ENCODE data around the gene MAGI3. TPM values are rescaled to one million over a fixed set of nuclear protein-coding genes. Genes with fewer than 3 reads are reported as not detected.

The MAGI3 gene
- total and polyA plus RNA-seq, 4 donors = 3.0 to 28.8 (median 7.5) TPM

DNA sequence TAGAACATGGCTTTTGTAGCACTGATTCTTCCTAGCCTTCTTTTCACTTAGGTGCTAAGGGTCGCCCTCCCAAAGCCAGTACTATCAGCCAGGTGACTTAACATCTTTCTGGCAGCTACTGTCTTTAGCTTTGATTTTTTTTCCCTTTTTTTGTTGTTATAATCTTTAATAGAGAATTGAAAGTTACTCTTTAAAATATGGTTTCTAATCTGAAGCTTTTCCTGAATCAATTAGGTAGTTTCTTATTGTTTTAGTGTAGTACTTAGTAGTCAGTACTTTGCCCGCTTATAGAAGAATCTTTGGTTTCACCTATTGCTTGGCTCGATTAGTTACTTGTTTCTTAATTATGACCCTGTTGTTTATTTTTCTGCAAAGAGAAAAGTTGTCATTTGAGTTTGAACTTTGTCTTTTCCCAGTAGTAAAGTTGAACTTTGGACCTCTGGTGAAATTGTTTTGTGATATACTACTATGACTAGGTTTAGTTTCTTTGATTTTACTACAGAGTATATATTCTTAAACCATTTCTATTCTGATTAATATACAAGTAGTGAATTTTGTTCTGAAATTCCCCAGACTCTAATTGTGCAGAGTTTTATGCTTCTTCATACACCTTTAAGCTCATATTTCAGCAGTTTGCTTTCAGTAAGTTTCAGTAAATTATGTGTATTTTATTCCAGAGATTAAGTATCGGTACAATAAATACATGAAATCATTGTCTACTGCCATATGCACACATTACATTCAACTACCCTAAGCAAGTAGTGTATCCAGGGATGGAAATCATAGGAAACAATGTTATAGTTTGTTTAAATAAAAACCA, 3.9 kb downstream of the MAGI3 start:
- peaks cover 1 to 43% (median 25%) of the 10 kb centered on the region in 4 donors for H3K4me1 ChIP-seq (ENCODE audit: control insufficient read depth in 4 of 4, insufficient read depth in 4 of 4, low read length in 3 of 4)
- H3K27me3 ChIP-seq (ENCODE audit: control insufficient read depth in 4 of 4, insufficient read depth in 4 of 4, low read length in 3 of 4) = no peaks in the 10 kb centered on the region
- no peak for DNase-seq (ENCODE audit: low spot score)
- H3K27ac ChIP-seq (ENCODE audit: low read depth in 1 of 2, low read length in 2 of 2) = peak overlapping the region; percentile 80
- TF ChIP-seq JUND (IDR thresholded peaks at IDR 0.05) (peak; percentile 38 to 43), NR2F2 (IDR thresholded peaks at IDR 0.05) (no peak), ATF3 (IDR thresholded peaks at IDR 0.05) (no peak), TAF1 (conservative IDR thresholded peaks at IDR 0.05) (peak; percentile 25), EGR1 (IDR thresholded peaks at IDR 0.05; ENCODE audit: low read depth in 2 of 2) (no peak), HNF4G (IDR thresholded peaks at IDR 0.05) (peak; percentile 85), YY1 (IDR thresholded peaks at IDR 0.05) (peak; percentile 37), SP1 (IDR thresholded peaks at IDR 0.05) (peak; percentile 73), GABPA (IDR thresholded peaks at IDR 0.05 in 1 of 2, conservative IDR thresholded peaks at IDR 0.05 in 1 of 2) (no peak), RAD21 (IDR thresholded peaks at IDR 0.05) (peak; percentile 18 to 29), HNF4A (conservative IDR thresholded peaks at IDR 0.05) (peak; percentile 97 to 98), FOXA1 (IDR thresholded peaks at IDR 0.05) (no peak), RXRA (IDR thresholded peaks at IDR 0.05) (peak; percentile 51 to 54), FOXA2 (IDR thresholded peaks at IDR 0.05) (no peak)
- TF ChIP-seq, protein P1, sequence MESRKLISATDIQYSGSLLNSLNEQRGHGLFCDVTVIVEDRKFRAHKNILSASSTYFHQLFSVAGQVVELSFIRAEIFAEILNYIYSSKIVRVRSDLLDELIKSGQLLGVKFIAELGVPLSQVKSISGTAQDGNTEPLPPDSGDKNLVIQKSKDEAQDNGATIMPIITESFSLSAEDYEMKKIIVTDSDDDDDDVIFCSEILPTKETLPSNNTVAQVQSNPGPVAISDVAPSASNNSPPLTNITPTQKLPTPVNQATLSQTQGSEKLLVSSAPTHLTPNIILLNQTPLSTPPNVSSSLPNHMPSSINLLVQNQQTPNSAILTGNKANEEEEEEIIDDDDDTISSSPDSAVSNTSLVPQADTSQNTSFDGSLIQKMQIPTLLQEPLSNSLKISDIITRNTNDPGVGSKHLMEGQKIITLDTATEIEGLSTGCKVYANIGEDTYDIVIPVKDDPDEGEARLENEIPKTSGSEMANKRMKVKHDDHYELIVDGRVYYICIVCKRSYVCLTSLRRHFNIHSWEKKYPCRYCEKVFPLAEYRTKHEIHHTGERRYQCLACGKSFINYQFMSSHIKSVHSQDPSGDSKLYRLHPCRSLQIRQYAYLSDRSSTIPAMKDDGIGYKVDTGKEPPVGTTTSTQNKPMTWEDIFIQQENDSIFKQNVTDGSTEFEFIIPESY (IDR thresholded peaks at IDR 0.05) = peak; percentile 39
- TF ChIP-seq, protein P2, sequence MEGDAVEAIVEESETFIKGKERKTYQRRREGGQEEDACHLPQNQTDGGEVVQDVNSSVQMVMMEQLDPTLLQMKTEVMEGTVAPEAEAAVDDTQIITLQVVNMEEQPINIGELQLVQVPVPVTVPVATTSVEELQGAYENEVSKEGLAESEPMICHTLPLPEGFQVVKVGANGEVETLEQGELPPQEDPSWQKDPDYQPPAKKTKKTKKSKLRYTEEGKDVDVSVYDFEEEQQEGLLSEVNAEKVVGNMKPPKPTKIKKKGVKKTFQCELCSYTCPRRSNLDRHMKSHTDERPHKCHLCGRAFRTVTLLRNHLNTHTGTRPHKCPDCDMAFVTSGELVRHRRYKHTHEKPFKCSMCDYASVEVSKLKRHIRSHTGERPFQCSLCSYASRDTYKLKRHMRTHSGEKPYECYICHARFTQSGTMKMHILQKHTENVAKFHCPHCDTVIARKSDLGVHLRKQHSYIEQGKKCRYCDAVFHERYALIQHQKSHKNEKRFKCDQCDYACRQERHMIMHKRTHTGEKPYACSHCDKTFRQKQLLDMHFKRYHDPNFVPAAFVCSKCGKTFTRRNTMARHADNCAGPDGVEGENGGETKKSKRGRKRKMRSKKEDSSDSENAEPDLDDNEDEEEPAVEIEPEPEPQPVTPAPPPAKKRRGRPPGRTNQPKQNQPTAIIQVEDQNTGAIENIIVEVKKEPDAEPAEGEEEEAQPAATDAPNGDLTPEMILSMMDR (IDR thresholded peaks at IDR 0.05; ENCODE audit: low read depth, low read length, missing input control) = no peak
- TF ChIP-seq, protein P3, sequence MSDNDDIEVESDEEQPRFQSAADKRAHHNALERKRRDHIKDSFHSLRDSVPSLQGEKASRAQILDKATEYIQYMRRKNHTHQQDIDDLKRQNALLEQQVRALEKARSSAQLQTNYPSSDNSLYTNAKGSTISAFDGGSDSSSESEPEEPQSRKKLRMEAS (IDR thresholded peaks at IDR 0.05) = no peak
- TF ChIP-seq, protein P4, sequence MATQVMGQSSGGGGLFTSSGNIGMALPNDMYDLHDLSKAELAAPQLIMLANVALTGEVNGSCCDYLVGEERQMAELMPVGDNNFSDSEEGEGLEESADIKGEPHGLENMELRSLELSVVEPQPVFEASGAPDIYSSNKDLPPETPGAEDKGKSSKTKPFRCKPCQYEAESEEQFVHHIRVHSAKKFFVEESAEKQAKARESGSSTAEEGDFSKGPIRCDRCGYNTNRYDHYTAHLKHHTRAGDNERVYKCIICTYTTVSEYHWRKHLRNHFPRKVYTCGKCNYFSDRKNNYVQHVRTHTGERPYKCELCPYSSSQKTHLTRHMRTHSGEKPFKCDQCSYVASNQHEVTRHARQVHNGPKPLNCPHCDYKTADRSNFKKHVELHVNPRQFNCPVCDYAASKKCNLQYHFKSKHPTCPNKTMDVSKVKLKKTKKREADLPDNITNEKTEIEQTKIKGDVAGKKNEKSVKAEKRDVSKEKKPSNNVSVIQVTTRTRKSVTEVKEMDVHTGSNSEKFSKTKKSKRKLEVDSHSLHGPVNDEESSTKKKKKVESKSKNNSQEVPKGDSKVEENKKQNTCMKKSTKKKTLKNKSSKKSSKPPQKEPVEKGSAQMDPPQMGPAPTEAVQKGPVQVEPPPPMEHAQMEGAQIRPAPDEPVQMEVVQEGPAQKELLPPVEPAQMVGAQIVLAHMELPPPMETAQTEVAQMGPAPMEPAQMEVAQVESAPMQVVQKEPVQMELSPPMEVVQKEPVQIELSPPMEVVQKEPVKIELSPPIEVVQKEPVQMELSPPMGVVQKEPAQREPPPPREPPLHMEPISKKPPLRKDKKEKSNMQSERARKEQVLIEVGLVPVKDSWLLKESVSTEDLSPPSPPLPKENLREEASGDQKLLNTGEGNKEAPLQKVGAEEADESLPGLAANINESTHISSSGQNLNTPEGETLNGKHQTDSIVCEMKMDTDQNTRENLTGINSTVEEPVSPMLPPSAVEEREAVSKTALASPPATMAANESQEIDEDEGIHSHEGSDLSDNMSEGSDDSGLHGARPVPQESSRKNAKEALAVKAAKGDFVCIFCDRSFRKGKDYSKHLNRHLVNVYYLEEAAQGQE (IDR thresholded peaks at IDR 0.05) = no peak
- 28% methylated on average over 4 of the region's 4 CpGs for WGBS
- H3K4me3 ChIP-seq (ENCODE audit: low read depth in 1 of 3, low read length in 3 of 3) = peak overlapping the region; percentile 31 to 75 (median 45)
- H3K36me3 ChIP-seq (ENCODE audit: control insufficient read depth in 4 of 4, insufficient read depth in 3 of 4, low read depth in 1 of 4, low read length in 3 of 4) = no peaks in the 10 kb centered on the region
- H3K9me3 ChIP-seq (ENCODE audit: control insufficient read depth in 4 of 4, low read length in 3 of 4) = no peaks in the 10 kb centered on the region
- H3K9ac ChIP-seq (ENCODE audit: low read depth in 1 of 2, low read length in 2 of 2) = peak overlapping the region; percentile 24 to 66

Measured in liver (tissue), 9 donors.